Skeletal muscle satellite cell (primary cell): ENCODE results near the gene METTL1.
A peak's percentile ranks its signal among the peaks of the same experiment; 100 is the strongest.

ENCODE experiments used
- H3K27me3 ChIP-seq: 2 replicates; pipeline ENCODE4 v1.7.0; 2013; ENCODE audit warnings: low read length; ENCODE audit not compliant: control insufficient read depth, insufficient read depth
- H3K36me3 ChIP-seq: 2 replicates; pipeline ENCODE4 v1.7.0; 2013; ENCODE audit warnings: mild to moderate bottlenecking, control low read depth, low read length; ENCODE audit not compliant: insufficient read depth
- H3K4me1 ChIP-seq: 2 replicates; pipeline ENCODE4 v1.7.0; 2013; ENCODE audit warnings: low read length; ENCODE audit not compliant: control insufficient read depth, insufficient read depth
- H3K4me2 ChIP-seq: 2 replicates; pipeline ENCODE4 v1.7.0; 2013; ENCODE audit warnings: mild to moderate bottlenecking, low read length
- H3K4me3 ChIP-seq: 2 replicates; pipeline ENCODE4 v1.7.0; 2013; ENCODE audit warnings: low read length
- H3K9ac ChIP-seq: 2 replicates; pipeline ENCODE4 v1.7.0; 2013; ENCODE audit warnings: mild to moderate bottlenecking, low read depth, low read length, moderate library complexity
- H3K9me3 ChIP-seq: replicated peaks from 2 replicates; pipeline ENCODE4 v1.7.0; 2013; ENCODE audit warnings: mild to moderate bottlenecking, control low read depth, low read length

METTL1 gene

DNA sequence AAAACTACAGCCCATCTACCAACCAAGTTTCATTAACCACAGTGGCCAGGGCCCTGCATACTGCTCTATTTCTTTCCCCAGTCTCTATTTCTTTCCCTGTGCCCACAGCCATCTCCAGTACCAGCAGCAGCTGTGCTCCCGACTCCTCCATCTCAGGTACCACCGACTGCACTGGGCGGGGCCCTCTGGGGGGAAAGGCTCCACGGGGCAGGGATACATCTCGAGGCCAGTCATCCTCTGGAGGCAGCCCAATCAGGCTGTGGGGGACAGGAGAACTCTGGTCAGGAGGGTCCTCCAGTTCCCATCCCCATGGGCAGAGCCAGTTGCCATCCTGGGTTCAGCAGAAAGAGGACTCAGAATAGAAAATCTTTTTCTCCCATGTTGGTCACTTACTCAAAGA is 22.8 kb downstream of the METTL1 start:
- Histone ChIP-seq H3K9ac (no peak overlapping the region), H3K27me3 (peaks cover 11% of the 10 kb centered on the region), H3K4me1 (peaks cover 27% of the 10 kb centered on the region), H3K4me3 (no peak overlapping the region), H3K9me3 (no peaks in the 10 kb centered on the region), H3K36me3 (peaks cover 41% of the 10 kb centered on the region), H3K4me2 (no peak overlapping the region)

DNA sequence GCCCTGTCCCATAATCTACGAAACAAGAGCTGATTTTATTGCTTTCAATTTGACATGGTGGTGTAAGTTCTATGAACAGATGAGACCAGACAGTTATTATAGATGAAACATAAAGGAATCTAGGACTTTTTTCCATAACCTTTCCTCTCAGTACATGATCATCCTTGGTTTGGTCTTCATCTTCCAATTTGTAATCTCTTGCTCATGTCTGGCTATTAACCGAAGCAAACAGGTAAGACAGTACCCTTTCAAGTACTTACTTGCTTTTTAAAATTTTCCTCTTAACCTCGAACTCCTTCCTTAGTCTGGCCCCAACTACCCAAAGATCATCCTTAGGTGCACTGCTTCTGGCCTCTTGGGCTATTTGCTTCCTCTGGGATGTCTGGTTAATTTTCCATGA is 25.9 kb downstream of the METTL1 start:
- H3K27me3 ChIP-seq = peaks cover 14% of the 10 kb centered on the region
- H3K9me3 ChIP-seq = no peaks in the 10 kb centered on the region
- H3K4me2 ChIP-seq = peak overlapping the region; percentile 94
- H3K4me1 ChIP-seq = peaks cover 18% of the 10 kb centered on the region
- no peak overlapping the region for H3K9ac ChIP-seq
- H3K36me3 ChIP-seq = peaks cover 41% of the 10 kb centered on the region
- H3K4me3 ChIP-seq = peak overlapping the region; percentile 87

DNA sequence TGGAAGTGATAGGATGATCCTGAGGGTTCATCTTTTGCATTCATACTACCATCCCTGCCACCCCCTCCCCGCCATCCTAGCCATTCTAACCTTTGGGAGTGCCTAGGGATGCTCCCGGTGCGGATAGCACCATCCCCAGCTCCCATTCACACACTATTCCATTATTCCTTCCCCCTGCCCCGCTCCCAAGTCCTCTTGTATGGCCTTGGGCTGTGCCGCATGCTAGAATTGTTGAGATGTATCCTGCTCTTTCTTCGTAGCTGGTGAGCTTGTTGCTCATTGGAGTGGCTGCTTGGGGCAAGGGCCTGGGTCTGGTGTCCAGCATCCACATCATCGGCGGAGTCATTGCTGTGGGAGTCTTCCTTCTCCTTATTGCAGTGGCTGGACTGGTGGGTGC is 26.4 kb downstream of the METTL1 start:
- H3K36me3 ChIP-seq = peaks cover 36% of the 10 kb centered on the region
- H3K4me3 ChIP-seq = peak overlapping the region; percentile 87
- peak overlapping the region; percentile 94 for H3K4me2 ChIP-seq
- H3K9ac ChIP-seq = peak overlapping the region; percentile 96
- no peaks in the 10 kb centered on the region for H3K9me3 ChIP-seq
- H3K4me1 ChIP-seq = peaks cover 12% of the 10 kb centered on the region
- H3K27me3 ChIP-seq = peaks cover 20% of the 10 kb centered on the region

DNA sequence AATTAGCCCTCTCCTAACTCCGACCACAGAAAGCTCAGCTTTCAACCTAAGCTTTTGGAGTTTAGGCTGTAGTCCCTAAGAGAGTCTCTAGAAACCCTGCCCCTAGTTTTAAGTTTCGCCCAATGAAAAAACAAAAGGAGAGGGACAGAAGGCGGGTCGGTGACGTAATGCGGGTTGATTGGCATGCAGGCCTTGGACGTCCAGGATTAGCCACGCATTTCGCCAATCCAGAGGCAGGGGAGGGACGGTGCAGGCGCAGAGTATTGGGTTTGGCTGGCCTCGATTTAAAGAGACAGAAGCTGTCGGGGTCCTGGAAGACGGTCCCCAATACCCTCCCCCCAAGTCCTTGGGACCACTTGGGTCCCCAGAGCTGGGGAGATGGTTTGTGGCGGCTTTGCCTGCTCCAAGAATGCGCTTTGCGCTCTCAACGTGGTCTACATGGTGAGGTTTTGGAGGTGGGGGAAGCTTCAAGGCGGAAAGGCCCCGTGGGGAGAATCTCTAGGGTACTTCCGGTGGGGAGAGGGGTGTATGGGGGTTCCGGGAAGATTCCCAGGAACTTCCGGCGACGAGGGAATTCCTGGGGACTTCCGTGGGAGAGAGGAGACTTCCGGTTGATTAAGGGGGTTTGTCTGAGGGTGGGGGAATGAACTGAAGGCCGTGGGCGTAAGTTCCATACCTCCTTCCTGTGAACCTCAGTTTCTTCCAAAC is 27.0 kb downstream of the METTL1 start, which contains the start of gene TSPAN31:
TSS of gene TSPAN31 (plus strand) at position 263 of the 708 bp plus-strand sequence. CDS start at position 379, 116 bp downstream.
- peak within 1 kb of the TSS; percentile 94 for H3K4me2 ChIP-seq
- H3K27me3 ChIP-seq = peaks cover 25% of the 10 kb centered on the region
- peak within 1 kb of the TSS; percentile 87 for H3K4me3 ChIP-seq
- H3K9ac ChIP-seq = peak within 1 kb of the TSS; percentile 96
- peaks cover 10% of the 10 kb centered on the region for H3K4me1 ChIP-seq
- no peaks in the 10 kb centered on the region for H3K9me3 ChIP-seq
- H3K36me3 ChIP-seq = peaks cover 32% of the 10 kb centered on the region

DNA sequence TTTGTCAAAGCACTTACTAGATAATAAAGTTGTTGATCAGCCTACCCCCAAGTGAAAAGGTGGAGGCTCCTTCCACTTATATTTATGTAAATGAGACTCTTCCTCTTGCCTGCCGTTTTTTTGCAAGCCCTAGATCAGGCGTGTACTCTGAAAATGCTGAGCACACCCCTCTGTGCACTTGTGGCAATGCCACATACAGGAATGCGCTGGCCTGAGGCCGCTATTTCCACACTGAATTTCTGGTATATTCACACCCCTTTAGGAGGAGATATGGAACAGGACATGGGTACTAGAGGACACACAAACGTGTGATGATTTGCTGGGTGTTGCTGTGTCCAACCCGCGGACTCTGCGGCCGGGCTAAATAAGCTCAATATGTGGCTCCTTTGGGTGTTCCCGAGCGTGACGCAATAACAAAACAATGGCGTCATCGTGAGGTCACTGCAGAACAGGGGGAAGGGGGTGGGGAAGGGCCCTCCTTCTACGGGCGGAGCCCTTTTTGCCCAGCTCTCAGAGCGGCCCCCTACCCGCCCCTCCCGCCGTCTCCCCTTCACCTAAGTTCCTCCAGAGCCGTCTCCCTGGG is 27.6 kb downstream of the METTL1 start:
- Histone ChIP-seq H3K27me3 (peaks cover 32% of the 10 kb centered on the region), H3K4me2 (peak overlapping the region; percentile 94), H3K4me1 (peaks cover 10% of the 10 kb centered on the region), H3K36me3 (peaks cover 28% of the 10 kb centered on the region), H3K9me3 (no peaks in the 10 kb centered on the region), H3K9ac (peak overlapping the region; percentile 96), H3K4me3 (peak overlapping the region; percentile 87)

DNA sequence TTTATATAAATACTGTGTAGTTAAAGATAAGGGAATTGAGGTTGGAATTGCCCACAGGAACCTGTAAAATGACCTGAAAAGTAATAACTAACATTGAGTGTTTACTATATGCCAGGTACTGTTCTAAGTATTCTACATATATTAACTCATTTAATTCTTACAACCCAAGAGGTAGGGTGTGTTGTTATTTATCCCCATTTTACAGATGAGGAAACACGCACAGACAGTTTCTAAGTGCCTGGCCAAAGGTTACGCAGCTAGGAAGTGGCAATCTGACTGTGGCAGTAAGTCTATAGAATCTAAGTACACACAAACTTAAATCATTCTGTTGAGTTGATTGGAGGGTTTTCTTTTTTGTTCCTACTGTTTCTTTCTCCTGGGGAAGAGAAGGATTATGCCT is 28.1 kb downstream of the METTL1 start:
- Histone ChIP-seq H3K4me2 (no peak overlapping the region), H3K9me3 (no peaks in the 10 kb centered on the region), H3K36me3 (peaks cover 24% of the 10 kb centered on the region), H3K4me3 (peak overlapping the region; percentile 87), H3K4me1 (peaks cover 10% of the 10 kb centered on the region), H3K27me3 (peaks cover 36% of the 10 kb centered on the region), H3K9ac (no peak overlapping the region)

DNA sequence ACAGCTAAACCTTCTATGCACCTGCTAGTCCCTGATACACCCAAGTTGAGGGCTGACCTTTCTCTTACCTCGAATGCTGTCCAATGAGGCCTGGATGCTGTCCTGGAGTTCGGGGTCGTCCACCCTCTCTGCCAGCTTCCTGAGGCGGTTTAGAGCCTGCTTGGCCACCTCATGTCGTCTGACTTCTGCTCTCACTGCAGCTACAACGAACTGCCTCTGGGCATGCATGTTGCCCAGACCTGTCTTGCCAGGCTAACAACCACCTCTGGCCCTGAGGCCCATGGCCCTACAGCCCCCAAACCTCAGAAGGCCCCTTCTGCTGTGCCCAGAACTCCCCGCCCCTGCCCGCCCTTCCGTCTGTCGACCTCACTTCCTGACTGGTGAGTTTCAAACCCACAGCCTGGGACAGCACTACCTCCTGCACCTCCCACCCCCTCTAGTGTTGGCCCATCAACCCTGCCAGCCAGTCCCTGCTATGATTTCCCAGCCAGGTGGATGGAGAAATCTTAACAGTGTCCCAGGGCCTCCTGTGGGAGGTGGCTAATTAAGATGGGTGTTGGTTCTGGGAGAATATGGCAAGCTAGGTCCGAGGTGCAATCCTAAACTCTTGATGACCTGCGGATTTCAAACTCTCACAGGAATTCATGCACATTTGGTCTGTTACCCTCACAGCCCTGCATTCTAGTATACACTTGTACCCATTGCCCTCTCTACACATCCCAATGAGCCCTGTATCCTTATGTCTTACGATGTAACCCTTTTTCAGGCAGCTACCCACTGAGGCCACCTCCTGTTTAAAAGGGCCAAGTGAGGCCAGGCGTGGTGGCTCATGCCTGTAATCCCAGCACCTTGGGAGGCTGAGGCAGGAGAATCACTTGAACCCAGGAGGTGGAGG is 29.8 kb downstream of the METTL1 start:
- Histone ChIP-seq H3K27me3 (peaks cover 45% of the 10 kb centered on the region), H3K4me1 (peaks cover 17% of the 10 kb centered on the region), H3K36me3 (peaks cover 12% of the 10 kb centered on the region), H3K4me3 (no peak overlapping the region), H3K4me2 (no peak overlapping the region), H3K9me3 (no peaks in the 10 kb centered on the region), H3K9ac (no peak overlapping the region)

DNA sequence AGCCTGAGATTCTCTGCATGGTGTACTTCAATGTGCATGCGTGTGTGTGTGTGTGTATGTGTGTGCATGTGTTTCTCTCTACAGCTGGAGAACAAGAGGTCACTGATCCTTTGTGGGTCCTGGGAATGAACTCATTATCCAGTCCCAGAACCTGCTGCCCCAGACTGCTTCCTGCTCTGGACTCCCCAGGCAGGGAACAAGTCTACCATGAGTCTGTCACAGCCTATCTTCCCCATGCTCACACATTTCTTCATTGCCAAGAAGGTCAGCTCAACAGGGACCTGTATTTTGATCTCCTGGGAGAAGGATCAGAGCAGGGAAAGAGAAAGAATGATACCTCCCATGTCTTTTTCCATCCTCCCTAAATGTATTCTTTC is 30.5 kb downstream of the METTL1 start:
- Histone ChIP-seq H3K36me3 (peaks cover 5% of the 10 kb centered on the region), H3K4me2 (no peak overlapping the region), H3K9me3 (no peaks in the 10 kb centered on the region), H3K4me1 (peaks cover 20% of the 10 kb centered on the region), H3K9ac (no peak overlapping the region), H3K4me3 (no peak overlapping the region), H3K27me3 (peaks cover 52% of the 10 kb centered on the region)

DNA sequence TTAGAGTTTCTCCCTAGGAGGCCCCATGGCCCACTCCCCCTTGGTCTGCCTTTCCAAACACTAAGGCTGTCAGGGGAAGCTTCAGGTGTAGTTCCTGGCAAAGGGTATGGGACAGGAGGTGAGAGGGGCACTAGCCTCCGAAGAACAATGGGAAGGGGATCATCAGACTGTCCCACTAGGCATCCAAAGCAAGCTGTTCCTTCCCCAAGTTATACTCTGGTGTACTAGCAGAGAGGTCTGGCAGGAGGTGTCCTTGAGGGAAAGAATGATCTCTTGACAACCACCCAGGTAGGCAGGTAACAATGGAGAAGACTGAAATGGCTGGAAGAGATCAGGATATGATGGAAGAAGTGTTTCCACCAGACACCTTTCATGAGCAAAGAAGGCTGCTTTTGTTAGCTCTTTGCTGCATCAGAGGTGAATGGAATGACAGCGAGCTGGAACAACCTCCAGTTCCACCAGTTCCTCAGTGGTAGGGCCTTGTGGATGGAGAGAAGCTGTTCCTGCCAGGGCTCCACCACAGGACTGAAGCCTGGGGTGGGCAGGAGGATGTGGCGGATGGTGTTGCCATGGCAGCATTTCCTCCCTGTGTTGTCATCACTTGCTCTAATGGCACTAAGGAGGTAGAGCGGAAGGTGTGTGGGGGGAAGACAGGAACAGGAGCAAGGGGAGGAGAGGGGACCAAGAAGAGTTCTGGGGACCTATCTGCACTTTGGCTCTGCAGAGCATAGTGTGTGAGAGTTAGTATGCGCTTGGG is 31.1 kb downstream of the METTL1 start:
- H3K9ac ChIP-seq = no peak overlapping the region
- peaks cover 20% of the 10 kb centered on the region for H3K4me1 ChIP-seq
- no peak overlapping the region for H3K4me2 ChIP-seq
- H3K36me3 ChIP-seq = no peaks in the 10 kb centered on the region
- H3K27me3 ChIP-seq = peaks cover 58% of the 10 kb centered on the region
- H3K9me3 ChIP-seq = no peaks in the 10 kb centered on the region
- no peak overlapping the region for H3K4me3 ChIP-seq

DNA sequence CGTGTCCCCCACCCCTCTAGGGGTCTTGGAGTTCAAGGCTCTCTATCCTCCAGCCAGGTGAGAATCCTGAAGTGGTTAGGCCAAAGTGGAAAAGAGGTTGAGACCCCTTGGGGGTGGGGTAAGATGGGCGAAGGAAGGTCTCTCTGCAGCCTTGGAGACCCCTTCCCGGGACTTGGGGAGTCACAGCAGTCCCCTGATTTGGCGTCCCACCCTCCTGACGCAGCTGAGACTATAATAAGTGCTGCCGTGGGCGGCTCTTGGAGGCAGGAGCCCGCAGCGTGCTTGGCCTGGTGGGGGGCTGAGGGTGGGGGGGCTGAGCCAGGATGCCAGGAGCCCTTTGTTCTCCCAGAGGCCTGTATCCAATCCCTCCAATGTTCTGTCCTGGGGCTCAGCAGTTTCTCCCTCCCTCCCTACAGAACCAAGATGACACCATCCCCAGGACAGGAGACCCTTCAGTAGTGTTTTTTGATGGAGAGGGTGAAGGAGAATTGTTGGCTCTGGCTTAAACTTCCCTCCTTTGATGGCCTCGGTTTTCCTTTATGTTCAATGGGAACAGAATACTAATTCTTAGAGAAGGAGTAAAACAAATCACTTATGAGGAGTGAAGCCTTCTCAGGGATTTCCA is 31.9 kb downstream of the METTL1 start:
- no peak overlapping the region for H3K4me2 ChIP-seq
- H3K36me3 ChIP-seq = no peaks in the 10 kb centered on the region
- no peaks in the 10 kb centered on the region for H3K9me3 ChIP-seq
- no peak overlapping the region for H3K9ac ChIP-seq
- peaks cover 65% of the 10 kb centered on the region for H3K27me3 ChIP-seq
- peaks cover 19% of the 10 kb centered on the region for H3K4me1 ChIP-seq
- H3K4me3 ChIP-seq = no peak overlapping the region
